HCT116 (cell line): ENCODE measurements around the gene ANKRD60. TPM values are rescaled to one million over a fixed set of nuclear protein-coding genes. Genes with fewer than 3 reads are reported as not detected.

ENCODE experiments used
- ATAC-seq: fragments of 200-7000 bp; cut with Tn5 transposase; 2 replicates; pipeline ENCODE4 v1.9.1; 2020; ENCODE audit warnings: mild to moderate bottlenecking, moderate library complexity
- BruUV-seq: library from RNA; stranded (reverse); fragments of 400-500 nt; replicated peaks from 2 replicates; lab custom pipeline; 2021; lab: Mats Ljungman, UMichigan
- CTCF ChIA-PET: fragments of 300-600 bp; sonication (Branson Sonifier 250); formaldehyde crosslinking; loops from one replicate; lab custom pipeline; 2021; ENCODE audit warnings: antibody characterized with exemption; lab: Charles Lee
- POLR2A ChIA-PET: fragments of 300-600, 350-600 bp; sonication (Branson Sonifier 250); formaldehyde crosslinking; loops from one replicate; lab custom pipeline; 2021; ENCODE audit warnings: antibody characterized with exemption; lab: Charles Lee
- RAD21 ChIA-PET, 2 experiments: fragments of 300-600 bp; sonication (Branson Sonifier 250); formaldehyde crosslinking; loops; one replicate each; lab custom pipeline; 2023; ENCODE audit warnings: low total read pairs in 2 of 2; ENCODE audit not compliant: uncharacterized antibody in 2 of 2, unreplicated experiment in 2 of 2, low non-redundant PET in 1 of 2; lab: Charles Lee
- DNase-seq: peaks from one replicate; pipeline ENCODE4 v3.0.0-alpha.2; 2010; ENCODE audit warnings: low read depth, low spot score
- H2AFZ ChIP-seq: fragments of 200-600 bp; shearing (Covaris generic), sonication (generic); 2 replicates; pipeline ENCODE4 v1.6.1; 2017; ENCODE audit warnings: low read depth, mixed run types, mixed read lengths, antibody characterized with exemption, low read length; ENCODE audit not compliant: poor library complexity, severe bottlenecking
- H3K27ac ChIP-seq: 2 replicates; pipeline ENCODE4 v1.5.1; 2012; ENCODE audit warnings: low read depth, low read length
- H3K27me3 ChIP-seq: fragments of 200-600 bp; sonication (generic); 2 replicates; pipeline ENCODE4 v1.6.1; 2016; ENCODE audit warnings: mixed run types, low read length, mixed read lengths; ENCODE audit not compliant: insufficient read depth
- H3K36me3 ChIP-seq, 2 experiments: fragments of 200-500 bp in 1 of 2; fragments of 200-600 bp in 1 of 2; sonication (Bioruptor generic) in 1 of 2; sonication (generic) in 1 of 2; 2 replicates each; pipeline versions ENCODE4 v1.5.1 to v1.6.1; 2014 to 2016; ENCODE audit warnings: low read length in 2 of 2, inconsistent platforms in 1 of 2, mixed read lengths in 1 of 2, mixed run types in 1 of 2; ENCODE audit not compliant: insufficient read depth in 2 of 2, control insufficient read depth in 1 of 2
- H3K4me1 ChIP-seq, 2 experiments: fragments of 200-600 bp in 1 of 2; sonication (generic) in 1 of 2; 2 replicates each; pipeline versions ENCODE4 v1.5.1 to v1.6.1; 2012 to 2017; ENCODE audit warnings: low read length in 2 of 2, inconsistent platforms in 1 of 2, mild to moderate bottlenecking in 1 of 2, mixed read lengths in 1 of 2, mixed run types in 1 of 2, moderate library complexity in 1 of 2; ENCODE audit not compliant: insufficient read depth in 2 of 2, control insufficient read depth in 1 of 2
- H3K4me2 ChIP-seq: fragments of 200-600 bp; sonication (generic); 2 replicates; pipeline ENCODE4 v1.6.1; 2017; ENCODE audit warnings: mixed run types, low read length, mixed read lengths
- H3K4me3 ChIP-seq, 2 experiments: fragments of 200-600 bp in 1 of 2; sonication (generic) in 1 of 2; replicated peaks in 1 of 2; 2 replicates each; pipeline ENCODE4 v1.5.1; 2011 to 2016; ENCODE audit warnings: low read length in 2 of 2, control low read depth in 1 of 2, low read depth in 1 of 2, mild to moderate bottlenecking in 1 of 2, mixed read lengths in 1 of 2, mixed run types in 1 of 2
- H3K79me2 ChIP-seq: fragments of 200-600 bp; sonication (generic); 2 replicates; pipeline ENCODE4 v1.6.1; 2017; ENCODE audit warnings: mild to moderate bottlenecking, mixed run types, low read length, moderate library complexity, mixed read lengths; ENCODE audit not compliant: insufficient read depth
- H3K9ac ChIP-seq: fragments of 200-600 bp; sonication (generic); 2 replicates; pipeline ENCODE4 v1.6.1; 2016; ENCODE audit warnings: low read length, mixed read lengths
- H3K9me2 ChIP-seq: fragments of 200-600 bp; sonication (generic), shearing (Covaris generic); 2 replicates; pipeline ENCODE4 v1.6.1; 2017; ENCODE audit warnings: mixed run types, mild to moderate bottlenecking, moderate library complexity; ENCODE audit not compliant: insufficient read depth
- H3K9me3 ChIP-seq, 2 experiments: fragments of 200-500 bp in 1 of 2; fragments of 200-600 bp in 1 of 2; sonication (Bioruptor generic) in 1 of 2; sonication (generic) in 1 of 2; 2 replicates each; pipeline ENCODE4 v1.6.1; 2014 to 2017; ENCODE audit warnings: low read length in 2 of 2, mixed read lengths in 2 of 2, inconsistent platforms in 1 of 2, low read depth in 1 of 2, mild to moderate bottlenecking in 1 of 2, mixed run types in 1 of 2, moderate library complexity in 1 of 2; ENCODE audit not compliant: control insufficient read depth in 1 of 2, insufficient read depth in 1 of 2
- H4K20me1 ChIP-seq: fragments of 200-600 bp; sonication (generic), shearing (Covaris generic); 2 replicates; pipeline ENCODE4 v1.6.1; 2017; ENCODE audit warnings: mixed run types, mild to moderate bottlenecking, moderate library complexity; ENCODE audit not compliant: insufficient read depth
- ATF3 ChIP-seq: IDR thresholded peaks from 2 replicates; pipeline ENCODE4 v1.6.1; 2012
- CBX3 ChIP-seq: IDR thresholded peaks from 2 replicates; pipeline ENCODE4 v1.6.1; 2012; ENCODE audit warnings: low read depth
- CEBPB ChIP-seq: IDR thresholded peaks from 2 replicates; pipeline ENCODE4 v1.6.1; 2012; ENCODE audit warnings: low read depth
- CTCF ChIP-seq, 3 experiments: fragments of 200-600 bp in 1 of 3; sonication (generic) in 1 of 3; IDR thresholded peaks in 2 of 3; conservative IDR thresholded peaks in 1 of 3; 2 replicates each; pipeline ENCODE4 v1.5.1; 2012 to 2017; ENCODE audit warnings: low read depth in 2 of 3, low read length in 2 of 3, antibody characterized with exemption in 1 of 3, borderline replicate concordance in 1 of 3, control low read depth in 1 of 3, mild to moderate bottlenecking in 1 of 3, mixed read lengths in 1 of 3, mixed run types in 1 of 3, moderate library complexity in 1 of 3; ENCODE audit not compliant: insufficient read depth in 1 of 3
- EGR1 ChIP-seq: IDR thresholded peaks from 2 replicates; pipeline ENCODE4 v1.6.1; 2012; ENCODE audit warnings: low read depth
- EZH2 ChIP-seq: fragments of 200-600 bp; sonication (generic); IDR thresholded peaks from 2 replicates; pipeline ENCODE4 v1.6.1; 2017; ENCODE audit warnings: antibody characterized with exemption, mixed run types
- EZH2phosphoT487 ChIP-seq: fragments of 200-600 bp; IDR thresholded peaks from 2 replicates; pipeline ENCODE4 v1.6.1; 2018; ENCODE audit warnings: antibody characterized with exemption, borderline replicate concordance
- FOSL1 ChIP-seq: IDR thresholded peaks from 2 replicates; pipeline ENCODE4 v1.6.1; 2012; ENCODE audit warnings: low read depth
- JUND ChIP-seq: IDR thresholded peaks from 2 replicates; pipeline ENCODE4 v1.6.1; 2012
- MAX ChIP-seq: IDR thresholded peaks from 2 replicates; pipeline ENCODE4 v1.6.1; 2012
- POLR2A ChIP-seq: IDR thresholded peaks from 2 replicates; pipeline ENCODE4 v1.7.0; 2011; ENCODE audit warnings: borderline replicate concordance; ENCODE audit not compliant: insufficient read depth, insufficient read length; ENCODE audit errors: extremely low read depth
- POLR2AphosphoS5 ChIP-seq: IDR thresholded peaks from 2 replicates; pipeline ENCODE4 v1.6.1; 2011; ENCODE audit warnings: mild to moderate bottlenecking, low read depth, low read length, moderate library complexity
- RAD21 ChIP-seq: IDR thresholded peaks from 2 replicates; pipeline ENCODE4 v1.6.1; 2012; ENCODE audit warnings: low read depth, mild to moderate bottlenecking
- REST ChIP-seq: IDR thresholded peaks from 2 replicates; pipeline ENCODE4 v1.6.1; 2012; ENCODE audit warnings: low read depth
- SIN3A ChIP-seq: IDR thresholded peaks from 2 replicates; pipeline ENCODE4 v1.6.1; 2012; ENCODE audit warnings: low read depth
- SRF ChIP-seq: IDR thresholded peaks from 2 replicates; pipeline ENCODE4 v1.6.1; 2012; ENCODE audit warnings: low read depth
- TCF7L2 ChIP-seq: IDR thresholded peaks from 2 replicates; pipeline ENCODE4 v1.7.0; 2011; ENCODE audit warnings: borderline replicate concordance, inconsistent platforms; ENCODE audit not compliant: insufficient read depth, insufficient read length; ENCODE audit errors: extremely low read depth
- ZBTB33 ChIP-seq: IDR thresholded peaks from 2 replicates; pipeline ENCODE4 v1.6.1; 2011; ENCODE audit warnings: mild to moderate bottlenecking, low read length, moderate library complexity; ENCODE audit not compliant: insufficient replicate concordance; ENCODE audit errors: extremely low read depth
- intact Hi-C: fragments of 100-400 bp; cut with micrococcal nuclease; formaldehyde crosslinking; loops from 2 replicates; pipeline ENCODE4 v1.10.0; 2022
- total RNA-seq: library from RNA; stranded (reverse); gene quantifications from one replicate; pipeline ENCODE4 v1.2.1, GENCODE V29; 2021; ENCODE audit not compliant: unreplicated experiment

Gene ANKRD60
- total RNA-seq, 1 experiment from 2014 or later: not detected

GRCh38 chr20:58215116-58215515 lies 13.3 kb downstream of the ANKRD60 start:
- RAD21 ChIA-PET: no interaction called here
- no peak overlapping the region for H3K4me2 ChIP-seq
- H3K9me2 ChIP-seq: no peaks in the 10 kb centered on the region
- CTCF ChIA-PET: no interaction called here
- peaks cover 0 to 3% of the 10 kb centered on the region in 2 experiments; a peak in 1 of 4 replicates for H3K9me3 ChIP-seq
- H4K20me1 ChIP-seq: no peaks in the 10 kb centered on the region
- ATAC-seq (no peak), DNase-seq (no peak)
- BruUV-seq: no TSS peak
- TF ChIP-seq CBX3 (no peak), JUND (no peak), RAD21 (no peak), SRF (no peak), ATF3 (no peak), ZBTB33 (no peak), TCF7L2 (no peak), EZH2phosphoT487 (no peak), CEBPB (no peak), SIN3A (no peak), EGR1 (no peak), MAX (no peak), FOSL1 (no peak), EZH2 (no peak), CTCF (IDR thresholded peaks at IDR 0.05 in 2 of 3, conservative IDR thresholded peaks at IDR 0.05 in 1 of 3; ENCODE audit: borderline replicate concordance in 1 of 3, insufficient read depth in 1 of 3, low read depth in 2 of 3, low read length in 2 of 3) (no peak), POLR2AphosphoS5 (no peak), POLR2A (no peak), REST (no peak)
- H3K9ac ChIP-seq: no peak overlapping the region
- POLR2A ChIA-PET: no interaction called here
- H3K36me3 ChIP-seq: no peaks in the 10 kb centered on the region
- H3K79me2 ChIP-seq: no peaks in the 10 kb centered on the region
- 0 out of 2 replicates have a peak, but pooled peaks cover 5% of the 10 kb centered on the region for H3K27me3 ChIP-seq
- H2AFZ ChIP-seq: no peak overlapping the region
- no peak overlapping the region for H3K27ac ChIP-seq
- intact Hi-C loops: no loop called here
- H3K4me3 ChIP-seq: no peak overlapping the region
- no peaks in the 10 kb centered on the region for H3K4me1 ChIP-seq
